HG03159 (cell line): ENCODE data around the gene OR51I1.

Experiments
- ATAC-seq: cut with Tn5 transposase; IDR thresholded peaks from one replicate; pipeline ENCODE4 v1.9.1; 2021; ENCODE audit warnings: mild to moderate bottlenecking, moderate library complexity; ENCODE audit not compliant: unreplicated experiment

The OR51I1 gene

GRCh38 chr11:5441414-5441813, at the start of gene OR51I1:
Gene OR51I1, minus strand, starts transcription at chr11:5441514. Its CDS starts 0 bp downstream, at chr11:5441514.
- ATAC-seq: no peak

GRCh38 chr11:5489576-5490357, 48.5 kb upstream of the OR51I1 start:
- no peak for ATAC-seq

- ATAC-seq: no peak
Observed at GRCh38 chr11:5488798-5489399, 47.6 kb upstream of the OR51I1 start.

- ATAC-seq: no peak
Observed at GRCh38 chr11:5488385-5488784, 47.1 kb upstream of the OR51I1 start, which contains the start of gene OR52D1. Gene OR52D1, plus strand, starts transcription at chr11:5488685. Its CDS starts 22 bp downstream, at chr11:5488707.

- no peak for ATAC-seq
Observed at GRCh38 chr11:5486421-5486820, 45.1 kb upstream of the OR51I1 start.

GRCh38 chr11:5486003-5486402, 44.7 kb upstream of the OR51I1 start:
- no peak for ATAC-seq

- ATAC-seq: peak; percentile 94
Observed at GRCh38 chr11:5476186-5476819, 35.0 kb upstream of the OR51I1 start.

GRCh38 chr11:5473921-5474320, 32.6 kb upstream of the OR51I1 start:
- ATAC-seq: no peak

- no peak for ATAC-seq
Observed at GRCh38 chr11:5467527-5467926, 26.2 kb upstream of the OR51I1 start.

GRCh38 chr11:5460983-5461621, 19.8 kb upstream of the OR51I1 start:
- no peak for ATAC-seq

- ATAC-seq: no peak
Observed at GRCh38 chr11:5449432-5449831, 8.1 kb upstream of the OR51I1 start.

GRCh38 chr11:5449023-5449422, 7.7 kb upstream of the OR51I1 start, which contains the start of gene OR51I2:
Gene OR51I2, plus strand, starts transcription at chr11:5449323. Its CDS starts 4,166 bp downstream, at chr11:5453489.
- no peak for ATAC-seq

- ATAC-seq: no peak
Observed at GRCh38 chr11:5443835-5444393, 2.6 kb upstream of the OR51I1 start.

GRCh38 chr11:5423131-5423530, 18.2 kb downstream of the OR51I1 start:
- no peak for ATAC-seq

- ATAC-seq: no peak
Observed at GRCh38 chr11:5421811-5422210, 19.5 kb downstream of the OR51I1 start, which contains the start of gene OR51Q1. Gene OR51Q1, plus strand, starts transcription at chr11:5422111. Its CDS starts 90 bp downstream, at chr11:5422201.

GRCh38 chr11:5420993-5421392, 20.3 kb downstream of the OR51I1 start:
- ATAC-seq: no peak

- ATAC-seq: no peak
Observed at GRCh38 chr11:5405173-5405572, 36.1 kb downstream of the OR51I1 start.

- no peak for ATAC-seq
Observed at GRCh38 chr11:5398936-5399335, 42.4 kb downstream of the OR51I1 start.

GRCh38 chr11:5394091-5394490, 47.2 kb downstream of the OR51I1 start:
- ATAC-seq: no peak
